GM12872 (cell line): Measurements from ENCODE around the gene ZNF845.

Experiments used
- TF ChIP-seq, protein P1 (sequence below): IDR thresholded peaks from 3 replicates; pipeline ENCODE4 v1.5.1; 2011; ENCODE audit warnings: low read depth, mild to moderate bottlenecking, low read length, moderate library complexity; ENCODE audit not compliant: insufficient read depth

Gene ZNF845

DNA sequence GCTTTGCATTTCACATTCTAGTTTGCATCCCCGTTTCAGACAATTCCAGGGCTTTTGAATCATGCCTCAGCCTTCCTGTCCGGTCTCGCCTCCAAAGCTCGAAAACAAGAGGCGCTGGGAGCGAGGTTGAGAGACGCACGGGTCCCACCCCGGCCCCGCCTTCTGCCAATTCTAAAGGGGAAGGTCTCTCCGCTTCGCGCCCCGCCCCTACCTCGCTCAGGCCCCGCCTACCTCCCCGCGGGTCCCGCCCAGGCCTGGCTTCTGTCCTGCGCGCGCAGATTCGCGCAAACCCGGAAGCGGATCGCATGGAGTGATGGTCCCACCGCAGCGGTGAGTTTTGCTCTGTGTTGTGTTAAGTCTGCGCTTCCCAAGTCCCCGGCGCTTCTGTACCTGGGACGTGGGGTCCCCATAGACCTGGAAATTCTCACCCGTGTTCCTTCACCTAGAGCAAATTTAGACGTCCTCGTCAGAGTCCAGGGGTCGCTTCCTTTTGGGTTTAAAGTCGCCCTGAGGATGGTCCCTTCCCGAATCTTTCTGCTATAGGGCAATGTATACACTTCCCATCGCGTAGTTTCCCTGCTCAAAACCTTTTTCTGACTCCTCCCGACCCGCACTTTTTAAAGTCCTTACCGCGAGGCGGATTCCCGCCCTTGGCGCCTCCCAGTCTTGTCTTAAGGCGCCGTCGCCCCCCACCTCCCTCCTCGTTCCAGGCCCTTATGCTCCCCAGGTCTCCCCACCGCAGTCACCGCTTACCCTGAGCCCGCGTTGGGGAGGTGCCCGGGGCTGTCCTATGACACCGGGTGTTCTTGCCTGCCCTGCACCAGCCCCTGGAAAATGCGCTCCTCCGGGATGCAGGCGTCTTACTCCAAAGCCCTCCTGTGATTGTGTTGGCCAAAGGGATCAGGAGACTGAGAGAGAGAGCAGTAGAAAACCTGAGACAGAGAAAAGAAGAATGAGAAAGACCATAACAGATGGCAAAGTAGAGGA lies at the start of gene ZNF845:
Gene ZNF845, plus strand, starts transcription at position 287 of the 987 bp plus-strand sequence. CDS start 7,559 bp downstream, outside the sequence.
- TF ChIP-seq, protein P1, sequence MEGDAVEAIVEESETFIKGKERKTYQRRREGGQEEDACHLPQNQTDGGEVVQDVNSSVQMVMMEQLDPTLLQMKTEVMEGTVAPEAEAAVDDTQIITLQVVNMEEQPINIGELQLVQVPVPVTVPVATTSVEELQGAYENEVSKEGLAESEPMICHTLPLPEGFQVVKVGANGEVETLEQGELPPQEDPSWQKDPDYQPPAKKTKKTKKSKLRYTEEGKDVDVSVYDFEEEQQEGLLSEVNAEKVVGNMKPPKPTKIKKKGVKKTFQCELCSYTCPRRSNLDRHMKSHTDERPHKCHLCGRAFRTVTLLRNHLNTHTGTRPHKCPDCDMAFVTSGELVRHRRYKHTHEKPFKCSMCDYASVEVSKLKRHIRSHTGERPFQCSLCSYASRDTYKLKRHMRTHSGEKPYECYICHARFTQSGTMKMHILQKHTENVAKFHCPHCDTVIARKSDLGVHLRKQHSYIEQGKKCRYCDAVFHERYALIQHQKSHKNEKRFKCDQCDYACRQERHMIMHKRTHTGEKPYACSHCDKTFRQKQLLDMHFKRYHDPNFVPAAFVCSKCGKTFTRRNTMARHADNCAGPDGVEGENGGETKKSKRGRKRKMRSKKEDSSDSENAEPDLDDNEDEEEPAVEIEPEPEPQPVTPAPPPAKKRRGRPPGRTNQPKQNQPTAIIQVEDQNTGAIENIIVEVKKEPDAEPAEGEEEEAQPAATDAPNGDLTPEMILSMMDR: no peak

DNA sequence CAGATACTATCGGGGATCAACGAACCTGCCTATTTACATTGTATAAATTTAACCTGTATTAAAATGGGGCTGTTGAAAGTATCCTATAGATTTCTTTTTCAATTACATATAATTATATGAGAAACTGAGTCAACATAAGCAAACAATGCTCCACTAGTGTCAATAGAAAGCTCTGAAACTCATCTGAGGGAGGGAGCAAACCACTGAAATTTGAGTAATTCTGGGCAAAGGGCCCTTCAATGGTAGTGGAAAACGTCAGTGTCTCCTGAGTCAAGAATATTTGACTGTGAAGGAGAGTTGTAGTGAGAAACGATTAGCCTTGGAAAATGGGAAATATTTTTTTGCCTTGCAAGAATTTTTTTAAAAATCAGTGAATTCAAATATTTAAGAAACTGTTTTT lies 48.5 kb upstream of the ZNF845 start:
- TF ChIP-seq, protein P1: no peak

- TF ChIP-seq, protein P1: no peak
Observed at GRCh38 chr19:53290758-53291549, 42.6 kb upstream of the ZNF845 start.

GRCh38 chr19:53294786-53295441 lies 38.6 kb upstream of the ZNF845 start:
- TF ChIP-seq, protein P1: no peak

DNA sequence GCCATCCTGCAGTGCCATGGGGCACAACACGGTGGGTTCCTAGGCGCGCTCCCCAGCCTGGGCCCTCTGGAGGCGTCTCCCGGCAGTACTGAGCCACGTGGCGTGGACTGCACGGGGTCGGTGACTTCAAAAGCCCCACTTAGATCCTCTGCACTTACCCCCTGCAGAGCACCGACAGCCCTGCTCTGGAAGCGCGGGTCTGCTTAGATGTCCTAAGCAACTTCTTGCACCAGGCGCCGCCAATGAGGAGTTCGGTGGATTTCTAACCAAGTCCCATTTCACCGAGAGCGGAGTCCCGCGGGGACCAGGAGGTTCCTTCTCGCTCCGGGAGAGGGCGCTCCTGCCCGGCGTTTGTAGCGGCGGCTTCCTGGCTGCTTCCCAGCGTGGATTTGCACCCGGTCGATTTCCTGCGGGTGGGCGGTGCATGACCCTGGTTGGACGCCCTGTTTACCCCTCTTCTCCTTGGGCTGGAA lies 25.2 kb upstream of the ZNF845 start:
- TF ChIP-seq, protein P1: no peak

- TF ChIP-seq, protein P1: no peak
Observed at GRCh38 chr19:53311044-53311443, 22.5 kb upstream of the ZNF845 start.
